Activated T-helper 1 cell treated with anti-CD3 and anti-CD28 coated beads, Interleukin-2, amount 50 U/mL, for 16 hours (primary cell): ENCODE data around the gene TBX5.

ENCODE experiments used
- DNase-seq, 2 donors: peaks; one replicate each; pipeline ENCODE4 v3.0.0-alpha.2; 2020; ENCODE audit warnings: low read depth in 1 of 2, low spot score in 1 of 2

The TBX5 gene

DNA sequence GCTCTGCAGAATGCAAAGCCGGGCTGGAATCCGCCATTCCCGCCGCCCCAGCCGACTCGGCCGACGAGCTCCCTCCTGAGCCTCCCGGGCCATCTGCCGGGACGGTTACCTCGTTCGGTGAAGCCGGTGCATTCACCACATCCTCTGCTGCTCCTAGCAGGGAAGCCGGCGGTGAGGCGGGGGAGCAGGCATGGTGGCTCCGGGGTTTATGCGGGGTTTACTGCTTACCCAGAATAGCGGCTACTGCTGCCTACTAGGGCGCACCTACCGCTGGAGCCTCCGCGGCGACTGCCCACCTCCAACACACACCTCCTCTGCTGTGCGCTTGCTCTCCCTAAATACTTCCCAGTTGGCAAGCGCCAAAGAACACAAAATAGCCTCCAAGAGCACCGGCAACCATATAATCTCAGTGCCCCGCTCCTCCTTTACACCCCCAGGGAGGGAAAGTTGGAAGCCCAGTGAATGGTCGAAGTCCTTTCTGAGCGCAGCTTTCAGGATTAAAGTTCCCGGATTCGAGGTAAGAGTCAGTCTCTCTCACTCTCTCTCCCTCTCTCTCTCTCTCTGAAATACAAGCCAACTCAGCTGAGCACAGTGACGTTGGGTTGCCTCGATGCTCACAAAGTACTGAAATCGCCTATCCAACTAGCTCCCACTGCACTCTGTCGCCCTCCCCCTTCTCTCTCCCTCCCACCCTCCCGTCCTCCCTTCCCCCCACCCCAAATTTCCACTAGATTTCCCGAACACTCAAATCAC lies at the start of gene TBX5:
TBX5 (minus strand) TSS at position 626 of the 753 bp plus-strand sequence. CDS start 2,246 bp downstream, outside the sequence.
- DNase-seq, result no peak

DNA sequence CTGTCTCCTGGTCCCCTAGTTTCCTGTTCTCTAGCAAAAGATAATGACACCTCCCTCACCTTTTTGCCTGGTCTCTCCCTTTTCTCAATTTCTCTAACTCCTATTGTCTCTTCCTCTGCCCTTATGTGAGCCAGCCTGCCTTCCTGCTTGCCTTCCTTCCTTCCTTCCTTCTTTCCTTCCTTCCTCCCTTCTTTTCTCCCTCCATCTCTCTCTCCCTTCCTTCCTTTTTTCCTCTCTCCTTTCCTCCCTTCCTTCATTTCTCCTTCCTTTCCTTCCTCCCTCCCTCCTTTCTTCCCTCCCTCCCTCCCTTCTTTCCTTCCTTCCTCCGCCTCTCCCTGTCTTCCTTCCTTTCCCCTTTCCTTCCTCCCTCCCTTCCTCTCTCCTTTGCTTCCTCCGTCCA lies 45.7 kb upstream of the TBX5 start:
- DNase-seq, result no peak

DNA sequence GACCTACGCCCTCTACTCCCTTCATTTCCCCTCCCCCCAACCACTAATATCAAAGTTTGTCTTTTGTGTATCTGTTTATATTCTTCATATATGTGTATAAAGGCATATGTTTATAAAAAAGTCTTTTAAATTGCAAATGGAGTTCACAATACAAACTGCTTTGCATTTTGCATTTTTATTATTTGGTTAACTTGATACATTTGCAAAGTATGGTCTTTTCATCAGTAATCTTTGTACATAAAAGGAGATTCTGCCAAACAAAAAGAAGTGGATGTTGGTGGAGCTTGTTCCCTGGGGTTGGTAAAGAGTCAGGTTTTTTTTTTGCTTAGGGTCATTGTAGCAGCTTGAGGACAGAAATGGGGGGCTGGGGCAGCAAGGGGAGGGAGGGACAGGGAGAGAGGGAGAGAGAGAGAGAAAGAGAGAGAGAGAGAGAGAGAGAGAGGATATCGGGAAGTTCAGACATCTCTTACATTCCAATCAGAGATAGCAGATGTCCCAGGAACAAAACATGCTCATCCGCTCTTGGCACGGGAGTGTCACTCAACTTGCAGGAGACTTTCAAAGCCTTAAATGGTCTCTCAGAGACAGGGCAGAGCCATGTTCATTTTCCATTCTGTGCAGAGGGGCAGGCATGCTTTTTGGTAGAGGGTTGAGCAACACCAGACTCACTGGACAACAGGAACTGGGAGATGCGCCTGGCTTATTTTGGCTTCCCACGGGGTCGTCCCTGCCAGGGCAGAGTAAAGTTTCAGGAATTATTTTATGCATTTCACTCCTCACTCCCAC lies 44.8 kb upstream of the TBX5 start:
- DNase-seq, result no peak

DNA sequence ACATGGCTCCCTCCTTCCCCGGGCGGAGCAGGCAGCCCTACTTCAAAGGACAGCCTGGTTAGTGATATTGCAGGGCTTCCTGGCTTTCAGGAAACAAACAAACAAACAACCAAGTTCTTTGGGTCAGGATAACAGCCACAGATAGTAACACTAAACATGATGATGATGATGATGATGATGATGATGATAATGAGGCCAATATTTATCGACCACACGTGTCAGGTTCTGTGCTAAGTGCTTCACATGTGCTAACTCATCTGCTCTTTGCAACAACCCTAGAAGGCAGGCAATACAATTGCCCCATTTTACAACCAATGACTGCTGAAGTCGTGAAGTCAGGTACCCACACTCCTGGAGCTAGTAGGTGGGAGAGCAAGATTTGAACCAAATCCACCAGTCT lies 44.1 kb upstream of the TBX5 start:
- DNase-seq, result no peak

DNA sequence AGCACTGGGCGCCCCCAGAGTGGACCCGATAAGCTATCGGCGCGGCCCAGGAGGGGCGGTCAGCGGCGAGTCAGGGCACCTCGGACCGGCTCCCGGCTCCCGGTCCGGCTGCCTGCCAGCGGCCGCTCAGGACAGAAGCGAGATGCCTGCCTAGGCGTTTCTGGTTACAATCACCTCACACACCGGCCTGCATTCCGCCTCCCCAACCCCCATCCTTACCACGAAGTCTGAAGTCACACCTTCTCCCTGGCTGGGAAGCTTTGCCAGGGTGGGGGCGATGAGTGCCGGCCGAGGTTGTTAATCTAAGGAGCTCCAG lies 42.6 kb upstream of the TBX5 start:
- DNase-seq, result no peak

DNA sequence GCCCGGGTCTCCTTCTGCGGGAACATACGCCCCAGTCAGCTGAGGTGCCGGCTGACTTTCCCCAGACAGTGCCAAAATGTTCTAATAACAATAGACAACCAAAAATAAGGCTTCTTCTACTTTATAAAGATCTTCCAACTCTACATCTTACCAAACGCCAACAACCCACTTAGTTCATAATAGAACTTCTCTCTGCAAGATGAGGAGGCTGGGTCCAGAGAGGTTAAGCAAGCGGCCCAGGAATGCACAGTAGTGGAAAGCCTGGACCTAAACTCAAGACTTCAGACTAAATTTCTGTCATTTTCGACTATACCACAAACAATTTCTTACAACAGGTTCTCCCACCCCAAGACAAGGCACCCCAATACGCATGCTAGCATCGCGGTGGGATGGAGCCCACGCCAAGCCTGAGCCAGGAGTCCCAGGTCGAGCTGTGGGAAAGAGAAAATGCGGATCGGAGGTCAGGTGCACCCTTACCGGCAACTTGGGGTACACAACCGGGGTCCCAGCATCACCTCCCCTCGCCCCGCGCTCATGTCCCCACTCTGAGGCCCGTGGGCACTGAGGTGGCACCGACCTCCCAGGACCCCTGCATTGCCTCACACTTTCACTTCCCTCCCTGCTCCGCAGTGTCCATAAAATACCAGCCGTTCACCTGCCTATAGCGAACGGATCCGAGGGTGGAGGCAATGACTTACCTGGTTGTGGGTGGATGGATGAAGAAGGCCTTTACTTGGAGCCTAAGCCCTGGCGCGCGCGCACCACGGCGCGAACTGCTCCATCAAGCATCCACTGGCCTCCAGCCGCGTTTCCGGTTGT lies 42.1 kb upstream of the TBX5 start:
- no peak for DNase-seq

DNA sequence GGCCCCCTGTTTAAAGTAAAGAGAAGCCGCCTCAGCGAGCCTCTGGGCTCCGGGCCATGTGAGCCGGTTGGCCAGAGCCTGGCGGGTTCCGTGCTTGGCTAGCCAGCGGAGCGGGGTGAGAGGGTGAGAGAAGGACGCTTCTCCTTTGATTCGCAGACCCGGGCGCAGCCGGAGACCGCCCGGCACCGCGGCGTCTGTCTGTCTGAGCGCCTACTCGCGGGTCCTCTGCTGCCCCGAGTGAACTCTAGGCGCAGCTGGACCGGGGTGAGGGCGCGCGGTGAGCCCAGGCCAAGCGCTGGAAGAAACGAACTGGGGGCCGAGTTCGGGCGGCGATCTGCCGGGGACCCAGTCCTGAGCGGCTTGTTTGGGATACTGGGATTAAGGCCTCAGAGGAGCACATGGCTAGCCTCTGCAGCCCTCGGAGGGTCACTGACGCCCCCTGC lies 41.4 kb upstream of the TBX5 start:
- DNase-seq, result no peak

DNA sequence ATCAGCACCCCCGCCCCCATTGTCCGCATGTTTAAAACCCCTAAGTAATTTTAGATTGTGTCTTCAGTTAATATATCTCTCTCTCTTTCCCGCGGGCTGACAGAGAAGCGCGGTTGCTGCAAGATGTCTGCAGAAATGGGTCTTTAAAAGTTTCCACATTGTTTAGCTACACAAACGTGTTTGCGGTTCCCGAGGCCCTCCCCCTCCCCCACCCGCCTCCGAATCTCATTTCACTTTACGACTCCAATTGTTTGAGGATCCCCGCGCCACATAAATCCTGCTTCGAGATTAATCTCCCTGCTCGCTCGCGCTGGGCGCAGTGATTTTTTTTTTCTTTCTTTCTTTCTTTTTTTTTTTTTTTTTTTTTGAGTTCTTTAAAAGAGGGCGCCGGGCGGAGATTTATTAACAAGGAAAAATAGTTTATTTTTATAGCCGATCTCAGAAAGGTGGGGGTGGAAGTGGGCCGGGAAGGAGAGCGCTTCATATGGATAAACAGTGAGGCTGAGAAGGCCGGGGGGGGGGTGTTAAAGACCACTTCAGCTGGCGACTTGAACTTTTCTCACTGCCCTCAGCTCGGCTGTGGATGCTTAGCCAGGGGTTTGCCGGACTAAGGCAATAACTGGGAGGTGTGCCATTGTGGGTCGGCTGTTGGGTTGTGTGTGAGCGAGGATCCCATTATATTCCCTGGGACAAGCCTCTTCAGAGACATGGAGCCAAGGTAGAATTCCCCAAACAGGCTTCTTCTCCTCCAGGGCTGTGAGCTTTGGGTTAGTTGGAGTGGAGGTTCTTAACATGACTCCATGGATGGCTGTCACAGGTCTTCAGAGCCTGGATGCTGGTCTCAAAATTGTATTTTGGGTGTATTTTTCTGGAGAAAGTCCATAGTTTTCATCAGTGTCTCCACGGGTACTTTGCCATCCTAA lies 39.7 kb upstream of the TBX5 start:
- DNase-seq, result no peak

DNA sequence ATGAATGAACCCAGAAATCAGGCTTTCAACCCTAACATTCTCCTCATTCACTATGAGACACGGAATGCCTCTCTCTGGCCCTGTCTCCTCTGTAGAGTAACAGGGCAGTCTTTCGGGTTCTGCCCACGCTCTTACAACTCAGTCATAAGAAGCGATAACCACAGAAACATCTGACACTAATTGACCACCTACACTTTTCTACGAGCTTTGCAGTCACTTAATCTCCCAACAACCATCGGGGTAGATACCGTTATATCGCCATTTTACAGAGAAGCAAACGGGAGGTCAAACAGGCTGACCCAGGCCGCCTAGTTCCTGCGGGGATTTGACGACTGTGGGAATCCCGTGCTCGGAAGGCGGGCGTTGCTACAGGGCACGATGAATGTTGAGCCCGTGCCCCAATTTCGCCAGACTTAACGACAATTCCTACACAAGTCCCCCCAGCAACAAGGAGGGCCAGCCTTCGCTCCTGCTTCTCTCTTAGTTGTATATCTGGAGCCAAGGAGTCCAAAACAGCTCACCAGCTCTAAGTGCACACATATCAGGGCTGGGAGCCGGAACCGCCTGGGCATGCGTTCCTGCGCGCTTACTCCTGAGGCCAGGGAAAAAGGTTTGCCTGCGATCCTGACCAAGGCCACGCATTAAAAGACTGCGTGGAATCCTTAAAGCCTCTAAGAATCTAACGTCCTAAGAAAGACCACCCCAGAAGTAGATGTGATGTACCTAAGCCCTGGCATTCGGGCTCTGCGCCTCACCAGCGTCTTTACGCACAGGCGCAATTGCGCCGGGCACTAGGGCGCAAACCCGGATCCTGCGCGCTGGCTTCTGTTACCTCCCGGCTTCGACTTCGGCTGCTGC lies 38.7 kb upstream of the TBX5 start:
- no peak for DNase-seq

DNA sequence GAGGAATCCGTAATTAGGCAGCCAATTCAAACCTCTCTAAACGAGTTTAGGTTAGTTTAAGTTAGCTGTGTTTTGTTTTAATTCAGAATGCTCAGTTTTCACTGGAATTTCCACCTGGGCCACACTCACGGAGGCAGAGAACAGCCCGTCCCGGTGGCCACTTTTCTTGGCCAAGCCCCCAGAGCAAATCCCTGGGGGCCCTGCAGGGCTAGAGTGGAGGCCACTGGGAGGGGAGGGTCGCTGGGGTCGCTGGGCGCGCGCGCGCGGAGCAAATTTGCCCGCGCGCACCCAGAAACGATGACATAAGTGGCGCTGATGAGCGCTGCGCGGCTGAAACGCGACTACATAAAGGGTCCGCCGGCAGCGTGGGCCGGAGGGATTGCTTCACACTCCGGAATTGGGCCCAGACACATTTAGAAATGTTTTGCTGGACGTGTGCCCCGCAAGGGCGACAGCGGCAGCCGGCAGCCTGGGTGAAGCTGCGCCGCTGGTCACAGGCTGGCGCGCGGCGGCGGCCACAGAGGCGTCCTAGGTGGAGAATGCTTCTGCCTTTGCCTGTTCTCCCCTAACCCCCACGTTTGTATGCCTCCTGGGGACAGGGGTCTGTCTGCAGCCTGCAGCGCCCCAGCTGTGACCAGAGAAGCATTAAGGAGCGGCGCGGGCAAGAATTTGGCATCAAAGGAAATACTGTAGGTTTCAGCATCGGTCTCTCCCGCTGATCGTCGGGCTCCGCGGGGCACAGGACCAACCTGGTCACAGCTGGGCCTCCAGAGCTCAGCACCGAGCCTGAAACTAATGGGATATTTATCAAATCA lies 37.9 kb upstream of the TBX5 start:
- no peak for DNase-seq

DNA sequence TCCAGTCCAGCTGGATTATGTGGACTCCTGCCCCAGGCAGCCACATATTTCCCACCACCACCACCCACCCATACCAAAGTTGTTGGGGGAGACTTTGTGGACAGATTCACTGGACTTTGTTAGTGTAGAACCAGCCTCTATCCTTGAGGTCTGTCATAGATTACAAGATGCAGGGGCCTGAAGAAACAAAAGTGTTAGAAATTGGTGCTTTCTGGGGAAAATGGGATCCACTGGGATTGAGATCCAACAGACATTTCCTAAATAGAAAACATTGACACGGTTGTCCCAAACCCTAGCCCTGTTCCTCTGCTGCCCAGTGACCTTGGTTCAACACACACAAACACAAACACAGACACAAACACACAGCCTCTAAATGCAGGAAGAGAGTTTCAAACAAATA lies 36.6 kb upstream of the TBX5 start:
- DNase-seq, result no peak

DNA sequence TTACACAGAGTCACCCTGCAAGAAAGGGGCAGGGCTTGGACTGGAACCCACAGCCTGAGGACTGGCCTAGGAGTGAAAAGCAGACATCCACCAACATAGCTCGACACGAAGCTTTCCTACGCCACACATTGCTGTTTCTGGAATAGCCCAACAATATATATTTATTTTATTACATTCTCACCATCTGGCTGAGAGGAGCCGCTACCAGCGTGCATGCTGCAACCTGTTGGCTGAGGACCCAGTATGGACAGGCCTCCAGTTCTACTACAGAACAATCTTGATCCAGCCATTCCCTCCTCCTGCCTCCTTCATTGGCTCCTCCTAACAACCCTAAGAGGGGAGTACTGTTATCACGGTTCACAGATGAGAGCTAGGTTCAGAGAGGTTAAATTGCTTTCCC lies 35.6 kb upstream of the TBX5 start:
- DNase-seq, result no peak

DNA sequence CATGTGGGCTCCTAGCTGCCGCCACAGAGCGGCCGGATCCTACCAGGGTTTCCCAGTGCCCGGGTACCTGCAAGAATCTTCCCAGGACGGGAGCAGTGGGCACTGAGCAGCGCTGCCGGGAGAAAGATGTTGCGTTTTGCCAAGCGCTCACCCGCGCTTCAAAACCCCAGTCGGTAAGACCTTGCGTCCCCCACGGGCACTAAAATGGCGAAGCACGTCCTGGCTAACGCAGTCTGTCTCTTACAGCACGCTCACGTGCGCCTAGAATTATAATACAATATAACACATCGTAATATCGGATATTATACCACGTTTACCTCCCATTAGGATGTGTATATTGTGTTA lies 35.1 kb upstream of the TBX5 start:
- DNase-seq, result no peak

DNA sequence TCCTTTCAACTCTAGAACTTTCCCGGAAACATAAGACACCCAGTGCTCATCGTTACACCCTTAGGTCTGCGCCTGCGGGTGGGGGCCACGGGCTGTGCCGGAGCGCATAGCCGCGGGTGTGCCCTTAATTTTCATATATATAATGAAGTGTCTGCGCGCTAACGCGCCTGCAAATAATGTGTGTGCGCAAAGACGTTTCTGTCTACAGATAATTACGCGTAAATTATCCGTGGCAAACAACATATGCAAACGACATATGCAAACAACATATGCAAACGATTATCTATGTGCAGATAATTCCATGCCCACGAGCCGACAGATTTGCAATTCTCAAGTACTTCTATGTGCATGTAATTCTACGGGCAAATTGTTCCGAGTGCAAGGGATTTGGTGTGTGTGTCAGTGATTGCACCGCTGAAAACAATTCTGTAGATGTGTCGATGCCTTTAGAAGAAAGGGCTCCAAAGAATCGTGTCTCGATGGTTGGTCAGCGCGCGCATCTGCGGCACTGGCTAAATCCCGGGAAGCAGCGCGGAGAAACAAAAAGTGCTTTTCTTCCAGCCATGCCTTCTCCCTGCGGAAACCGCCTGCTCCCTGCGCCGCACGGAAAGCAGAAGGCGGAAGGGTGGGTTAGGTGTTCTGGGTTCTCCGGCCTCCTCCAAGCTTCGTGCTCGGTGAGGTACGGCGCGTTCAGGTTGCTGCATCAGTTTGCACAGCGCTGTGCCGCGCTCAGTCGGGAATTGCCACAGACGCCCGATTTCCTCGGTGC lies 34.5 kb upstream of the TBX5 start:
- DNase-seq, result no peak

DNA sequence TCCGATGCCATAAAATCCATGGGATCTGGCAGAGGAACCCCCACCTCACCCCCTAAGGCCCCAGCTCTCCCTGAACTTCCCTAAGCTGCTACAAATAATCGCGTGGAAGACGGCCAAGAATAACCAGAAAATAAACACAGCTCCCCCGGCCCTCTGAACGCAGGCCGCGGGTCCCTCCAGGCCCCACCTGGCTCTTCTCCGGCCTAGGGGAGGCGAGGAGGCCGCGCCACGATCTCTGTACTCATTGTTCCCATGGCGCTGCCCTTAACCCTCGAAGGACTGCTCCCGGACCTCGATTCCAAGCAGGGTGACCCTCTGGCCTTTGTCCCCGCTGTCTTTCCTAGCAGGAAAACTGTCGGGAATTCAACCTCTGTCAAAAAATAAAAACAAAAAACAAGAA lies 33.9 kb upstream of the TBX5 start:
- DNase-seq, result no peak

DNA sequence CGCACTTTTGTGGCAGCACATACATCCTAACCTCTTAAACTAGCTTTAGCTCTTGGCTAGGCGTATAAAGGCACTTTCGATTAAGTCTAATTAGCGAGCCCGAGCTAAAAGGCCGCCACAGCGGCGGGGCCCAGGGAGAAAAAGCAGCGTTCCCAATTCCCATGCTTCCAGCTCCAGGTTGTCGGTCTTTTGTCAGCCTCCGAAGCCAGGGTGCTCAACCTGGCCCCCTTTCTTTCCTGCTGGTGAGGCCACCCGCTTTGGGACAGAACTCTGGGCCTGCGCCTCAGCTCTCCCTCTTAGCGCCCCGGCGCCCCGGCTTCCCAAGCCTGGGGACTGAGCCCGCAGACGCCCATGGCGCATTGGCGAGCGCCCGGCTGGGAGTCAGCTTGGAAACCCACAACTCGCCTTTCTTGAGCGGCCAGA lies 33.3 kb upstream of the TBX5 start:
- no peak for DNase-seq

DNA sequence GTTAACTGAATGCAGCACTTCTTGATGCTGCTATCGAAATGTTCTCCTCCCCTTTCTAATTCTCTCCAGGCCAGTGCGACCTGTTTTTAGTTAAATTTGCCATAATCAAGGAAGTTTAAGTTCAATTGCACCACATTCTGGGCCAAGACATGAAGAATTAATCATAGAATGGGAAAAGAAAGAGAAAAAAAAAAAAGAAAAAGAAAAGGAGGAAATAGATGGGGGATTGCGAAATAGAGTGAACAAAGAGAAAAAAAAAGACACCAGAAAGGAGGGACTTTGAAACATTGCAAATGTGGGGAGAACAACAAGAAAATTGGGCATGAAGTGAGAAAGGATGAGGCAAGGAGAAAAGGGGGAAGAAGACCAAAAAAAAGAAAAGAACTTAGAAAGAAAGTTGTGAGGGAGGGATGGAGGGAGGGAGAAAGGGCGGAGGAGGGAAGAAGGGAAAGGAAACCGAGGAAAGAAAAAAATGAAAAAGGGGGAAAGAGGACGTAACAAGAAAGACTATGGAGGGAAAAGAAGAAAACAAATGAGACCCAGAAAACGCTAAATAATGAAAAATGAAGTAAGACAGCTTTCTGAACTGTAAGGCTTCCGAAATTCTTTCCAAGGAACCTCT lies 32.8 kb upstream of the TBX5 start:
- no peak for DNase-seq

DNA sequence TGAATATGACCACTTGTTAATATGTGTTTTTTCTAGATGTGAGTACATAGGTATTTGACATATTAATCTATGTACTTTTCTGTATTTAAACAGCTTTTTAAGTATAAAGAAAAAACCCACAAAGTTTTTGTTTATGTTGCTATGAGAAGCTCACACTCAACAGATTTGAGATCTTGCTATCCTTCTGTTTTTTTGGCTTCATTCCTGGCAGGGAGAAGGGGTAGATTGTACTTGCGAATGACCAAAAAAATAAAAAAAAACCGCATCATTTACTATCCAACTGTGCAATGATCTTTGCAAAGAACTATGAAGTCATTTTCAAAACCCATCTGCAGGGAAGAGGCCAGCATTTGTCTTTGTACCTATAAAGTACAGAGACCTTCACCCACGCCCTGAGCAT lies 28.4 kb upstream of the TBX5 start:
- no peak for DNase-seq
